ENCODE measurements around the gene GRIP1.

GRIP1 gene

DNA sequence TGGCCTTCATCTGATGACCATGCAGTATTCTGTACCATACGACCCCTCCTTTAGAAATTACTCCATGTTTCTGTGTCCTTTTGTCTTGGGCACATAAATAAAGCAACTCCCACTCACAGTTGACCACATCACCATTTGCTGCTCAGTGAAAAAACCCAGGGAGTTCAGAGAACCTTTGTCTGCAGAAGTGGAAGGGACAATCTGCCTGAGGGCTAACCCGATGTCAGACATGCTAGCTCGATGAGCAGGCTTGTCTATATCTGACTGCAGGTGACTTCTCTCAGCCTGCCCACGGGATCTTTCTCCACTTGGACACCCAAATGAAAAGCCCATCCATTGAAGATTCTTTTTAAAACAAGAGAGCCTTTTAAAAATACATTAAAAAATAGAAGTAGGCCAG is 45.7 kb upstream of the GRIP1 start:
- H3F3A ChIP-seq (ENCODE audit: control insufficient read depth, insufficient read depth) = no peaks in the 10 kb centered on the region
- H3K79me2 ChIP-seq (ENCODE audit: control insufficient read depth, low read length) = peaks cover 16% of the 10 kb centered on the region
- no peaks in the 10 kb centered on the region for H4K20me1 ChIP-seq (ENCODE audit: control insufficient read depth, insufficient read depth, low read depth, low read length)
- no peaks in the 10 kb centered on the region for H3K9me2 ChIP-seq (replicated peaks; ENCODE audit: control insufficient read depth, low read length)
- no peak overlapping the region for H3K4me3 ChIP-seq (ENCODE audit: low read length)
- TF ChIP-seq CTCF (IDR thresholded peaks at IDR 0.05; ENCODE audit: low read depth, low read length, poor library complexity, severe bottlenecking) (no peak), EZH2phosphoT487 (IDR thresholded peaks at IDR 0.05; ENCODE audit: borderline replicate concordance, low read length) (no peak)
- no peaks in the 10 kb centered on the region for H3K9me3 ChIP-seq (ENCODE audit: control insufficient read depth, insufficient read depth, low read length)
- no peaks in the 10 kb centered on the region for H3K36me3 ChIP-seq (ENCODE audit: control insufficient read depth, low read length)
- H3K4me1 ChIP-seq (ENCODE audit: control insufficient read depth, low read length) = peaks cover 44% of the 10 kb centered on the region
- H3K27me3 ChIP-seq (ENCODE audit: control insufficient read depth, low read length) = no peaks in the 10 kb centered on the region
- no peak overlapping the region for H3K27ac ChIP-seq (ENCODE audit: low read depth, low read length)
- no peak overlapping the region for H3K4me2 ChIP-seq (ENCODE audit: low read length)

- H3K79me2 ChIP-seq (ENCODE audit: control insufficient read depth, low read length) = peaks cover 16% of the 10 kb centered on the region
- peaks cover 44% of the 10 kb centered on the region for H3K4me1 ChIP-seq (ENCODE audit: control insufficient read depth, low read length)
- no peak overlapping the region for H3K4me2 ChIP-seq (ENCODE audit: low read length)
- no peaks in the 10 kb centered on the region for H3K36me3 ChIP-seq (ENCODE audit: control insufficient read depth, low read length)
- TF ChIP-seq EZH2phosphoT487 (IDR thresholded peaks at IDR 0.05; ENCODE audit: borderline replicate concordance, low read length) (no peak), CTCF (IDR thresholded peaks at IDR 0.05; ENCODE audit: low read depth, low read length, poor library complexity, severe bottlenecking) (no peak)
- no peaks in the 10 kb centered on the region for H4K20me1 ChIP-seq (ENCODE audit: control insufficient read depth, insufficient read depth, low read depth, low read length)
- H3K9me2 ChIP-seq (replicated peaks; ENCODE audit: control insufficient read depth, low read length) = no peaks in the 10 kb centered on the region
- no peaks in the 10 kb centered on the region for H3K27me3 ChIP-seq (ENCODE audit: control insufficient read depth, low read length)
- no peaks in the 10 kb centered on the region for H3F3A ChIP-seq (ENCODE audit: control insufficient read depth, insufficient read depth)
- H3K9me3 ChIP-seq (ENCODE audit: control insufficient read depth, insufficient read depth, low read length) = no peaks in the 10 kb centered on the region
- H3K4me3 ChIP-seq (ENCODE audit: low read length) = no peak overlapping the region
- H3K27ac ChIP-seq (ENCODE audit: low read depth, low read length) = no peak overlapping the region
Measured at GRCh38 chr12:66724026-66724425, 45.1 kb upstream of the GRIP1 start.

DNA sequence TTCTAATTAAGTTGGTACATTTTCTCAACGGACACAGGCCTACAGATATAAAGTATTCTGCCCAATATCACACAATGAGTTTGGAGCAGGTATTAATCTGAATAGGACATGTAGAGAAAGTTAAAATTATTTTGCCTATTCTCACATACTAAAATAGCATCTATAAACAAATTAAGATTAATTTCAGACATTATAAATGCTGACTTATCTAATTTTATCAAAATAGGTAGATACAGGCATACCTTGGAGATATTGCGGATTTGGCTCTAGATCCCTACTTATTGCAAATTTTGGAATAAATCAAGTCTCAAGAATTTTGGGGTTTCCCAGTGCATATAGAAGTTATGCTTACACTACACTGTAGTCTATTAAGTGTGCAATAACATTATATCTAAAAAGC is 41.0 kb upstream of the GRIP1 start:
- H3K27ac ChIP-seq (ENCODE audit: low read depth, low read length) = no peak overlapping the region
- no peaks in the 10 kb centered on the region for H3K36me3 ChIP-seq (ENCODE audit: control insufficient read depth, low read length)
- H3K27me3 ChIP-seq (ENCODE audit: control insufficient read depth, low read length) = no peaks in the 10 kb centered on the region
- no peaks in the 10 kb centered on the region for H3K9me2 ChIP-seq (replicated peaks; ENCODE audit: control insufficient read depth, low read length)
- no peaks in the 10 kb centered on the region for H4K20me1 ChIP-seq (ENCODE audit: control insufficient read depth, insufficient read depth, low read depth, low read length)
- no peaks in the 10 kb centered on the region for H3F3A ChIP-seq (ENCODE audit: control insufficient read depth, insufficient read depth)
- H3K4me1 ChIP-seq (ENCODE audit: control insufficient read depth, low read length) = peaks cover 17% of the 10 kb centered on the region
- no peaks in the 10 kb centered on the region for H3K79me2 ChIP-seq (ENCODE audit: control insufficient read depth, low read length)
- TF ChIP-seq EZH2phosphoT487 (IDR thresholded peaks at IDR 0.05; ENCODE audit: borderline replicate concordance, low read length) (no peak), CTCF (IDR thresholded peaks at IDR 0.05; ENCODE audit: low read depth, low read length, poor library complexity, severe bottlenecking) (no peak)
- no peak overlapping the region for H3K4me3 ChIP-seq (ENCODE audit: low read length)
- H3K4me2 ChIP-seq (ENCODE audit: low read length) = no peak overlapping the region
- H3K9me3 ChIP-seq (ENCODE audit: control insufficient read depth, insufficient read depth, low read length) = no peaks in the 10 kb centered on the region
